Neural cell (in vitro differentiated cells): ENCODE measurements around the gene CNTN4. TPM values are rescaled to one million over a fixed set of nuclear protein-coding genes. Genes with fewer than 3 reads are reported as not detected.

Experiments used
- H2AFZ ChIP-seq: fragments of 200-600, 300-800 bp; sonication (generic), shearing (Covaris generic); 2 replicates; pipeline ENCODE4 v1.6.0; 2014; ENCODE audit warnings: low read depth, mild to moderate bottlenecking, antibody characterized with exemption, low read length, moderate library complexity
- H3F3A ChIP-seq: fragments of 200-600 bp; shearing (Covaris generic); 2 replicates; pipeline ENCODE4 v1.6.1; 2016; ENCODE audit warnings: mild to moderate bottlenecking, moderate library complexity, mixed read lengths, antibody characterized with exemption, low read length; ENCODE audit not compliant: insufficient read depth, poor library complexity, severe bottlenecking
- H3K27ac ChIP-seq: fragments of 200-600, 300-800 bp; sonication (generic), shearing (Covaris generic); 2 replicates; pipeline ENCODE4 v1.5.1; 2014; ENCODE audit warnings: mild to moderate bottlenecking, low read length, moderate library complexity
- H3K27me3 ChIP-seq: fragments of 300-800, 200-600 bp; sonication (generic), shearing (Covaris generic); 2 replicates; pipeline ENCODE4 v1.6.0; 2014; ENCODE audit warnings: mild to moderate bottlenecking, low read depth, low read length, moderate library complexity; ENCODE audit not compliant: insufficient read depth
- H3K36me3 ChIP-seq: fragments of 300-800, 200-600 bp; sonication (generic), shearing (Covaris generic); 2 replicates; pipeline ENCODE4 v1.5.1; 2014; ENCODE audit warnings: mild to moderate bottlenecking, antibody characterized with exemption, low read length, moderate library complexity; ENCODE audit not compliant: insufficient read depth
- H3K4me2 ChIP-seq: fragments of 300-800, 200-600 bp; sonication (generic), shearing (Covaris generic); 2 replicates; pipeline ENCODE4 v1.6.0; 2014; ENCODE audit warnings: mild to moderate bottlenecking, low read length
- H3K4me3 ChIP-seq: fragments of 300-800, 200-600 bp; sonication (generic), shearing (Covaris generic); 2 replicates; pipeline ENCODE4 v1.5.1; 2014; ENCODE audit warnings: mild to moderate bottlenecking, low read length, moderate library complexity
- H3K79me2 ChIP-seq: fragments of 200-600 bp; shearing (Covaris generic); replicated peaks from 2 replicates; pipeline ENCODE4 v1.6.0; 2014; ENCODE audit warnings: mild to moderate bottlenecking, low read length, moderate library complexity; ENCODE audit not compliant: insufficient read depth
- H3K9ac ChIP-seq: fragments of 300-800, 200-600 bp; sonication (generic), shearing (Covaris generic); 2 replicates; pipeline ENCODE4 v1.6.1; 2016; ENCODE audit warnings: mild to moderate bottlenecking, low read length, mixed read lengths
- H3K9me2 ChIP-seq: fragments of 200-600 bp; shearing (Covaris generic); 2 replicates; pipeline ENCODE4 v1.6.1; 2016; ENCODE audit warnings: mild to moderate bottlenecking, low read length, mixed read lengths; ENCODE audit not compliant: insufficient read depth
- H3K9me3 ChIP-seq: fragments of 200-600, 300-800 bp; sonication (generic), shearing (Covaris generic); 2 replicates; pipeline ENCODE4 v1.6.1; 2016; ENCODE audit warnings: mild to moderate bottlenecking, mixed run types, low read length, moderate library complexity, mixed read lengths
- H4K20me1 ChIP-seq: fragments of 200-600 bp; shearing (Covaris generic); 2 replicates; pipeline ENCODE4 v1.6.1; 2016; ENCODE audit warnings: mild to moderate bottlenecking, mixed run types; ENCODE audit not compliant: insufficient read depth
- EP300 ChIP-seq: fragments of 450-650 bp; conservative IDR thresholded peaks from 2 replicates; pipeline ENCODE4 v1.6.1; 2014; ENCODE audit warnings: antibody characterized with exemption, mild to moderate bottlenecking, moderate library complexity; ENCODE audit not compliant: poor library complexity, severe bottlenecking
- EZH2 ChIP-seq: fragments of 200-600, 300-800 bp; shearing (Covaris generic), sonication (generic); IDR thresholded peaks from 2 replicates; pipeline ENCODE4 v1.6.1; 2014; ENCODE audit warnings: antibody characterized with exemption, low read length, borderline replicate concordance, mild to moderate bottlenecking; ENCODE audit not compliant: insufficient read depth, poor library complexity, severe bottlenecking
- MXI1 ChIP-seq: fragments of 450-650 bp; conservative IDR thresholded peaks from 2 replicates; pipeline ENCODE4 v1.6.1; 2014; ENCODE audit warnings: antibody characterized with exemption, mild to moderate bottlenecking; ENCODE audit not compliant: poor library complexity, severe bottlenecking
- POLR2AphosphoS5 ChIP-seq: IDR thresholded peaks from 2 replicates; pipeline ENCODE4 v1.6.1; 2012
- RAD21 ChIP-seq: fragments of 450-650 bp; conservative IDR thresholded peaks from 2 replicates; pipeline ENCODE4 v1.6.1; 2014; ENCODE audit warnings: antibody characterized with exemption, mild to moderate bottlenecking, moderate library complexity
- REST ChIP-seq: IDR thresholded peaks from 2 replicates; pipeline ENCODE4 v1.6.1; 2012; ENCODE audit warnings: borderline replicate concordance
- SMC3 ChIP-seq: fragments of 450-650 bp; conservative IDR thresholded peaks from 2 replicates; pipeline ENCODE4 v1.6.1; 2014; ENCODE audit warnings: antibody characterized with exemption, mild to moderate bottlenecking, moderate library complexity; ENCODE audit not compliant: poor library complexity
- polyA plus RNA-seq: library from polyadenylated mRNA; depleted of rRNA; stranded (reverse); fragments of >200 nt; gene quantifications from 2 replicates; pipeline ENCODE4 v1.2.3, GENCODE V29; 2014

The CNTN4 gene
- polyA plus RNA-seq, 1 donor from 2014 or later, result 10.6 TPM

- H3K79me2 ChIP-seq, result no peaks in the 10 kb centered on the region
- H3K4me2 ChIP-seq, result no peak overlapping the region
These were observed 752.0 kb downstream of the CNTN4 start for GRCh38 chr3:2850701-2851100.

GRCh38 chr3:2851361-2851760 is 752.7 kb downstream of the CNTN4 start:
- Histone ChIP-seq H3K4me3 (no peak overlapping the region), H2AFZ (no peak overlapping the region), H3K79me2 (no peaks in the 10 kb centered on the region)

More at GRCh38 chr3:2850701-2851100, 752.0 kb downstream of the CNTN4 start:
- no peaks in the 10 kb centered on the region for H3K27me3 ChIP-seq
- H3K9me3 ChIP-seq, result no peaks in the 10 kb centered on the region
- H3K27ac ChIP-seq, result no peak overlapping the region
- no peak overlapping the region for H3K4me3 ChIP-seq
- H3K9ac ChIP-seq, result no peak overlapping the region
- no peaks in the 10 kb centered on the region for H3F3A ChIP-seq
- H4K20me1 ChIP-seq, result no peaks in the 10 kb centered on the region
- peak; percentile 43 for TF ChIP-seq EP300
- TF ChIP-seq REST, result no peak
- no peak for TF ChIP-seq EZH2
- TF ChIP-seq SMC3, result no peak
- H3K9me2 ChIP-seq, result no peaks in the 10 kb centered on the region
- H2AFZ ChIP-seq, result no peak overlapping the region
- H3K36me3 ChIP-seq, result no peaks in the 10 kb centered on the region

More at GRCh38 chr3:2851361-2851760, 752.7 kb downstream of the CNTN4 start:
- H3K27ac ChIP-seq, result no peak overlapping the region
- no peaks in the 10 kb centered on the region for H3K9me2 ChIP-seq
- H3K9ac ChIP-seq, result no peak overlapping the region
- H3K36me3 ChIP-seq, result no peaks in the 10 kb centered on the region
- TF ChIP-seq MXI1 (no peak), RAD21 (no peak), SMC3 (no peak), REST (no peak), EZH2 (no peak), POLR2AphosphoS5 (no peak), EP300 (no peak)
- H3K9me3 ChIP-seq, result no peaks in the 10 kb centered on the region
- H3F3A ChIP-seq, result no peaks in the 10 kb centered on the region
- H3K27me3 ChIP-seq, result no peaks in the 10 kb centered on the region
- H3K4me2 ChIP-seq, result no peak overlapping the region
- no peaks in the 10 kb centered on the region for H4K20me1 ChIP-seq
